GM12874 (cell line): ENCODE measurements around the gene RASL11A.
A peak's percentile ranks its signal among the peaks of the same experiment; 100 is the strongest.

Source experiments
- CTCF ChIP-seq: IDR thresholded peaks from 2 replicates; pipeline ENCODE4 v1.5.1; 2011; ENCODE audit warnings: low read depth, mild to moderate bottlenecking, control low read depth, low read length, moderate library complexity; ENCODE audit not compliant: insufficient read depth

RASL11A gene

GRCh38 chr13:27281420-27281819 is 10.8 kb downstream of the RASL11A start:
- no peak for TF ChIP-seq CTCF

GRCh38 chr13:27283906-27284493 is 13.4 kb downstream of the RASL11A start:
- TF ChIP-seq CTCF, result peak; percentile 53

GRCh38 chr13:27288392-27288791 is 17.8 kb downstream of the RASL11A start:
- TF ChIP-seq CTCF, result no peak

- TF ChIP-seq CTCF, result no peak
Observed at GRCh38 chr13:27289011-27289665, 18.5 kb downstream of the RASL11A start.

GRCh38 chr13:27290715-27291114 is 20.1 kb downstream of the RASL11A start:
- TF ChIP-seq CTCF, result no peak

- TF ChIP-seq CTCF, result no peak
Observed at GRCh38 chr13:27293076-27293691, 22.6 kb downstream of the RASL11A start.

- TF ChIP-seq CTCF, result no peak
Observed at GRCh38 chr13:27293873-27294515, 23.4 kb downstream of the RASL11A start.
